Hematopoietic multipotent progenitor cell treated with erythropoietin and hydrocortisone succinate and interleukin-3 and kit ligand, for 15 days (in vitro differentiated cells): ENCODE measurements around the gene KDELR1.
"Not testable (repeated sequence)": the region's sequence is repeated elsewhere in the genome, so short reads cannot be mapped to it uniquely, and the experiment has no call there.

Experiments
- DNase-seq: peaks from one replicate; pipeline ENCODE4 v3.0.0-alpha.2; 2015; ENCODE audit warnings: low spot score

The KDELR1 gene

GRCh38 chr19:48397263-48398101 lies 6.1 kb upstream of the KDELR1 start:
- no peak for DNase-seq

GRCh38 chr19:48396824-48397176 lies 5.4 kb upstream of the KDELR1 start:
- DNase-seq, result no peak

GRCh38 chr19:48396016-48396823 lies 4.9 kb upstream of the KDELR1 start:
- no peak for DNase-seq

- DNase-seq, result no peak
Measured at GRCh38 chr19:48395499-48395898, 4.1 kb upstream of the KDELR1 start.

GRCh38 chr19:48395170-48395455 lies 3.8 kb upstream of the KDELR1 start:
- DNase-seq, result no peak

- DNase-seq, result no peak
Measured at GRCh38 chr19:48394331-48395169, 3.2 kb upstream of the KDELR1 start.

GRCh38 chr19:48393559-48394330 lies 2.4 kb upstream of the KDELR1 start, which contains the start of gene GRIN2D:
GRIN2D (plus strand) TSS chr19:48393668; CDS start chr19:48398393, 4,725 bp downstream.
- DNase-seq, result no peak

- DNase-seq, result no peak
Measured at GRCh38 chr19:48392860-48393558, 1.7 kb upstream of the KDELR1 start.

GRCh38 chr19:48392006-48392344 lies 624 bp upstream of the KDELR1 start:
- DNase-seq, result not testable (repeated sequence)

- peak; percentile 70 for DNase-seq
Measured at GRCh38 chr19:48390188-48391099, 907 bp downstream of the KDELR1 start.

GRCh38 chr19:48386981-48387380 lies 4.4 kb downstream of the KDELR1 start:
- DNase-seq, result no peak

GRCh38 chr19:48385461-48386087 lies 5.8 kb downstream of the KDELR1 start:
- DNase-seq, result no peak

- DNase-seq, result no peak
Measured at GRCh38 chr19:48382286-48382685, 9.1 kb downstream of the KDELR1 start.

- DNase-seq, result no peak
Measured at GRCh38 chr19:48381178-48381950, 10.0 kb downstream of the KDELR1 start.

GRCh38 chr19:48379058-48379457 lies 12.3 kb downstream of the KDELR1 start:
- DNase-seq, result no peak

GRCh38 chr19:48378194-48378570 lies 13.2 kb downstream of the KDELR1 start:
- no peak for DNase-seq

- no peak for DNase-seq
Measured at GRCh38 chr19:48373567-48373966, 17.8 kb downstream of the KDELR1 start.

- DNase-seq, result no peak
Measured at GRCh38 chr19:48372904-48373303, 18.4 kb downstream of the KDELR1 start.

- not testable (repeated sequence) for DNase-seq
Measured at GRCh38 chr19:48371771-48372170, 19.6 kb downstream of the KDELR1 start.
